Measurements from ENCODE around the gene CAPN1.

DNA sequence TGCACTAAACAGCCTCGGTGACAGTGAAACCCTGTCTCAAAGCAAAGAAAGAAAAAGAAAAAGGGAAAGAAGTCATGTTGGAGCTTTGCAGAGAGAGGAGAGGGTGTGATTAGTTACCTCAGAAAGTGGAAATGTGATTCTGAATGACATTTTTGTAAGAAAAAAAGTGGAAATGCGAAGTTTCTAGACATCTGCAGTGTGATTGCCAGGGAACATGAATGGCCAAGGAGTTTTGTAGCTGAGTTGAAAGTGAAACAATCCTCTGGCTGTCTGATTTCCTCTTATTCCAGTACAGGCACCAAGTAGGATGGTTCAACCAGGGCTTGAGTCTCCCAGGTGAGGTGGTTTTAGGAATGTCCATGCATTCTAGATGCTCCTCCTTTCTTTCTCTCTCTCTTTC lies 29.6 kb upstream of the CAPN1 start:
- TF ChIP-seq, protein P1, sequence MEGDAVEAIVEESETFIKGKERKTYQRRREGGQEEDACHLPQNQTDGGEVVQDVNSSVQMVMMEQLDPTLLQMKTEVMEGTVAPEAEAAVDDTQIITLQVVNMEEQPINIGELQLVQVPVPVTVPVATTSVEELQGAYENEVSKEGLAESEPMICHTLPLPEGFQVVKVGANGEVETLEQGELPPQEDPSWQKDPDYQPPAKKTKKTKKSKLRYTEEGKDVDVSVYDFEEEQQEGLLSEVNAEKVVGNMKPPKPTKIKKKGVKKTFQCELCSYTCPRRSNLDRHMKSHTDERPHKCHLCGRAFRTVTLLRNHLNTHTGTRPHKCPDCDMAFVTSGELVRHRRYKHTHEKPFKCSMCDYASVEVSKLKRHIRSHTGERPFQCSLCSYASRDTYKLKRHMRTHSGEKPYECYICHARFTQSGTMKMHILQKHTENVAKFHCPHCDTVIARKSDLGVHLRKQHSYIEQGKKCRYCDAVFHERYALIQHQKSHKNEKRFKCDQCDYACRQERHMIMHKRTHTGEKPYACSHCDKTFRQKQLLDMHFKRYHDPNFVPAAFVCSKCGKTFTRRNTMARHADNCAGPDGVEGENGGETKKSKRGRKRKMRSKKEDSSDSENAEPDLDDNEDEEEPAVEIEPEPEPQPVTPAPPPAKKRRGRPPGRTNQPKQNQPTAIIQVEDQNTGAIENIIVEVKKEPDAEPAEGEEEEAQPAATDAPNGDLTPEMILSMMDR (IDR thresholded peaks at IDR 0.05; ENCODE audit: low read length) = no peak
- TF ChIP-seq EZH2 (IDR thresholded peaks at IDR 0.05; ENCODE audit: borderline replicate concordance, low read length) = no peak
